Caco-2 (cell line): ENCODE measurements around the gene UST. TPM values are rescaled to one million over a fixed set of nuclear protein-coding genes. Genes with fewer than 3 reads are reported as not detected.

Experiments
- BruUV-seq: library from RNA; stranded (reverse); fragments of 400-500 nt; replicated peaks from 2 replicates; lab custom pipeline; 2021; lab: Mats Ljungman, UMichigan
- CTCF ChIA-PET: fragments of 300-600 bp; sonication (Branson Sonifier 250); formaldehyde crosslinking; loops from one replicate; lab custom pipeline; 2022; ENCODE audit warnings: antibody characterized with exemption; lab: Charles Lee
- POLR2A ChIA-PET: fragments of 300-600 bp; sonication (Branson Sonifier 250); formaldehyde crosslinking; loops from one replicate; lab custom pipeline; 2022; ENCODE audit warnings: antibody characterized with exemption; lab: Charles Lee
- DNase-seq, 2 experiments: peaks; one replicate each; pipeline versions ENCODE4 v3.0.0 to v3.0.0-alpha.2; 2020 to 2022
- H3K27me3 ChIP-seq: replicated peaks from 2 replicates; pipeline ENCODE4 v1.6.0; 2011; ENCODE audit warnings: low read length; ENCODE audit not compliant: control insufficient read depth, insufficient read depth
- H3K36me3 ChIP-seq: 2 replicates; pipeline ENCODE4 v1.5.1; 2011; ENCODE audit warnings: low read length; ENCODE audit not compliant: control insufficient read depth, insufficient read depth
- H3K4me1 ChIP-seq: fragments of 250-450 bp; sonication (Bioruptor Pico); 2 replicates; pipeline ENCODE4 v1.5.1; 2020; ENCODE audit warnings: mild to moderate bottlenecking
- H3K4me3 ChIP-seq: 2 replicates; pipeline ENCODE4 v1.5.1; 2011; ENCODE audit warnings: low read depth, mild to moderate bottlenecking, control low read depth, low read length
- H3K9me3 ChIP-seq: fragments of 250-450 bp; sonication (Bioruptor Pico); 2 replicates; pipeline ENCODE4 v1.5.1; 2020; ENCODE audit warnings: mild to moderate bottlenecking, moderate library complexity
- H3K27ac Mint-ChIP-seq: one replicate; pipeline ENCODE4 v1.8.0; 2022; ENCODE audit warnings: mixed read lengths; ENCODE audit not compliant: unreplicated experiment
- H3K27me3 Mint-ChIP-seq: one replicate; pipeline ENCODE4 v1.8.0; 2022; ENCODE audit warnings: mixed read lengths; ENCODE audit not compliant: insufficient read depth, unreplicated experiment
- H3K36me3 Mint-ChIP-seq: one replicate; pipeline ENCODE4 v1.8.0; 2022; ENCODE audit warnings: mild to moderate bottlenecking, mixed read lengths; ENCODE audit not compliant: insufficient read depth, unreplicated experiment
- H3K4me1 Mint-ChIP-seq: one replicate; pipeline ENCODE4 v1.8.0; 2022; ENCODE audit warnings: low read depth, mixed read lengths; ENCODE audit not compliant: unreplicated experiment
- H3K4me3 Mint-ChIP-seq: one replicate; pipeline ENCODE4 v1.8.0; 2022; ENCODE audit warnings: mild to moderate bottlenecking, moderate library complexity, mixed read lengths; ENCODE audit not compliant: unreplicated experiment
- H3K9me3 Mint-ChIP-seq: one replicate; pipeline ENCODE4 v1.8.0; 2022; ENCODE audit warnings: mixed read lengths; ENCODE audit not compliant: unreplicated experiment
- CTCF ChIP-seq, 2 experiments: fragments of 200-600 bp in 1 of 2; IDR thresholded peaks; 1 replicate in 1 of 2; 2 replicates in 1 of 2; pipeline versions ENCODE4 v1.5.1 to v1.8.0; 2011 to 2022; ENCODE audit warnings: antibody characterized with exemption in 1 of 2, control low read depth in 1 of 2, inconsistent platforms in 1 of 2, low read depth in 1 of 2, low read length in 1 of 2, mild to moderate bottlenecking in 1 of 2, moderate library complexity in 1 of 2; ENCODE audit not compliant: insufficient read depth in 1 of 2, severe bottlenecking in 1 of 2, unreplicated experiment in 1 of 2
- intact Hi-C: fragments of 100-400 bp; cut with micrococcal nuclease; formaldehyde crosslinking; loops from one replicate; pipeline ENCODE4 v1.10.0; 2022; ENCODE audit not compliant: unreplicated experiment
- total RNA-seq: library from RNA; stranded (reverse); gene quantifications from 2 replicates; pipeline ENCODE4 v1.2.3, GENCODE V29; 2022

The UST gene
- total RNA-seq, 1 experiment from 2014 or later = not detected

GRCh38 chr6:148709577-148709976 is 37.3 kb upstream of the UST start:
- H3K27me3 Mint-ChIP-seq = peaks cover 10% of the 10 kb centered on the region
- DNase-seq = no peak
- no peaks in the 10 kb centered on the region for H3K4me1 Mint-ChIP-seq
- no peak for TF ChIP-seq CTCF (IDR thresholded peaks at IDR 0.05; ENCODE audit: insufficient read depth in 1 of 2, low read depth in 1 of 2, low read length in 1 of 2, severe bottlenecking in 1 of 2, unreplicated experiment in 1 of 2)
- intact Hi-C loops = no loop called here
- ChIA-PET CTCF (no interaction called here), POLR2A (no interaction called here)
- no peak overlapping the region for H3K27ac Mint-ChIP-seq
- no peaks in the 10 kb centered on the region for H3K27me3 ChIP-seq
- no peaks in the 10 kb centered on the region for H3K36me3 ChIP-seq
- H3K4me1 ChIP-seq = no peaks in the 10 kb centered on the region
- no peak overlapping the region for H3K4me3 Mint-ChIP-seq
- H3K36me3 Mint-ChIP-seq = no peaks in the 10 kb centered on the region
- no peak overlapping the region for H3K4me3 ChIP-seq
- BruUV-seq = no TSS peak
- peaks cover 5% of the 10 kb centered on the region; the same call in 1 of the 2 replicates for H3K9me3 ChIP-seq
- H3K9me3 Mint-ChIP-seq = peaks cover 11% of the 10 kb centered on the region

- no peaks in the 10 kb centered on the region for H3K27me3 ChIP-seq
- H3K4me1 ChIP-seq = no peaks in the 10 kb centered on the region
- no peaks in the 10 kb centered on the region for H3K36me3 ChIP-seq
- no peak for DNase-seq
- Mint-ChIP-seq H3K9me3 (peaks cover 11% of the 10 kb centered on the region), H3K4me3 (no peak overlapping the region), H3K36me3 (no peaks in the 10 kb centered on the region), H3K27me3 (peaks cover 9% of the 10 kb centered on the region), H3K4me1 (no peaks in the 10 kb centered on the region), H3K27ac (no peak overlapping the region)
- intact Hi-C loops = no loop called here
- POLR2A ChIA-PET = no interaction called here
- no TSS peak for BruUV-seq
- peaks cover 5% of the 10 kb centered on the region; the same call in 1 of the 2 replicates for H3K9me3 ChIP-seq
- CTCF ChIA-PET = no interaction called here
- H3K4me3 ChIP-seq = no peak overlapping the region
- TF ChIP-seq CTCF (IDR thresholded peaks at IDR 0.05; ENCODE audit: insufficient read depth in 1 of 2, low read depth in 1 of 2, low read length in 1 of 2, severe bottlenecking in 1 of 2, unreplicated experiment in 1 of 2) = no peak
These were observed 34.8 kb upstream of the UST start for GRCh38 chr6:148711833-148712654.

- Histone ChIP-seq H3K36me3 (no peaks in the 10 kb centered on the region), H3K4me3 (no peak overlapping the region), H3K27me3 (no peaks in the 10 kb centered on the region), H3K4me1 (no peaks in the 10 kb centered on the region), H3K9me3 (peaks cover 5% of the 10 kb centered on the region; the same call in 1 of the 2 replicates)
- Mint-ChIP-seq H3K4me3 (no peak overlapping the region), H3K4me1 (no peaks in the 10 kb centered on the region), H3K27me3 (peaks cover 9% of the 10 kb centered on the region), H3K27ac (no peak overlapping the region), H3K9me3 (peaks cover 11% of the 10 kb centered on the region), H3K36me3 (no peaks in the 10 kb centered on the region)
- intact Hi-C loops = no loop called here
- BruUV-seq = no TSS peak
- ChIA-PET POLR2A (no interaction called here), CTCF (no interaction called here)
- no peak for TF ChIP-seq CTCF (IDR thresholded peaks at IDR 0.05; ENCODE audit: insufficient read depth in 1 of 2, low read depth in 1 of 2, low read length in 1 of 2, severe bottlenecking in 1 of 2, unreplicated experiment in 1 of 2)
- DNase-seq = no peak
These were observed 33.6 kb upstream of the UST start for GRCh38 chr6:148713033-148713738.
